ENCODE measurements around the gene INPP5A. TPM values are rescaled to one million over a fixed set of nuclear protein-coding genes. Genes with fewer than 3 reads are reported as not detected.

INPP5A gene
- total and polyA plus RNA-seq, 4 donors, result 12.4 to 39.9 (median 28.2) TPM

GRCh38 chr10:132658546-132659205 is 121.1 kb downstream of the INPP5A start:
- Histone ChIP-seq H3K36me3 (ENCODE audit: control insufficient read depth in 4 of 4, insufficient read depth in 4 of 4, low read length in 4 of 4) (peaks cover 0 to 28% (median 11%) of the 10 kb centered on the region in 4 donors), H3K4me3 (no peak overlapping the region)

GRCh38 chr10:132659206-132660091 is 121.9 kb downstream of the INPP5A start:
- 96 to 97% methylated on average over 33 to 35 of the region's 35 CpGs for WGBS, 2 donors
- H3K9me3 ChIP-seq (ENCODE audit: control insufficient read depth in 4 of 4, insufficient read depth in 3 of 4, low read length in 3 of 4), result peaks cover 0 to 5% (median 0%) of the 10 kb centered on the region in 4 donors
- DNase-seq (no peak), ATAC-seq (ENCODE audit: insufficient read depth, low FRiP score) (no peak)
- no peak overlapping the region for H3K9ac ChIP-seq (ENCODE audit: insufficient read depth in 1 of 2, low read length in 2 of 2)
- no peak overlapping the region for H3K27ac ChIP-seq (ENCODE audit: low read depth in 1 of 2, low read length in 1 of 2)
- peaks cover 0 to 28% (median 10%) of the 10 kb centered on the region in 4 donors for H3K36me3 ChIP-seq (ENCODE audit: control insufficient read depth in 4 of 4, insufficient read depth in 4 of 4, low read length in 4 of 4)
- no peak overlapping the region for H3K4me3 ChIP-seq
- H3K27me3 ChIP-seq (ENCODE audit: control insufficient read depth in 3 of 3, insufficient read depth in 3 of 3, low read length in 2 of 3), result no peaks in the 10 kb centered on the region
- no peak for TF ChIP-seq CTCF (IDR thresholded peaks at IDR 0.05; ENCODE audit: control extremely low read depth, extremely low read depth)
- H3K4me1 ChIP-seq (ENCODE audit: control insufficient read depth in 5 of 5, insufficient read depth in 5 of 5, low read length in 5 of 5), result peaks cover 0 to 4% (median 0%) of the 10 kb centered on the region in 5 donors

More at GRCh38 chr10:132658546-132659205, 121.1 kb downstream of the INPP5A start:
- no peak for TF ChIP-seq CTCF (IDR thresholded peaks at IDR 0.05; ENCODE audit: control extremely low read depth, extremely low read depth)
- DNase-seq (no peak), ATAC-seq (ENCODE audit: insufficient read depth, low FRiP score) (no peak)
- 94 to 97% methylated on average over 30 of the region's 30 CpGs for WGBS, 2 donors
- Histone ChIP-seq H3K9me3 (ENCODE audit: control insufficient read depth in 4 of 4, insufficient read depth in 3 of 4, low read length in 3 of 4) (peaks cover 0 to 3% (median 0%) of the 10 kb centered on the region in 4 donors), H3K9ac (ENCODE audit: insufficient read depth in 1 of 2, low read length in 2 of 2) (no peak overlapping the region), H3K27me3 (ENCODE audit: control insufficient read depth in 3 of 3, insufficient read depth in 3 of 3, low read length in 2 of 3) (no peaks in the 10 kb centered on the region), H3K27ac (ENCODE audit: low read depth in 1 of 2, low read length in 1 of 2) (no peak overlapping the region), H3K4me1 (ENCODE audit: control insufficient read depth in 5 of 5, insufficient read depth in 5 of 5, low read length in 5 of 5) (peaks cover 0 to 4% (median 0%) of the 10 kb centered on the region in 5 donors)

- Histone ChIP-seq H3K4me1 (ENCODE audit: control insufficient read depth in 5 of 5, insufficient read depth in 5 of 5, low read length in 5 of 5) (peaks cover 0 to 4% (median 0%) of the 10 kb centered on the region in 5 donors), H3K36me3 (ENCODE audit: control insufficient read depth in 4 of 4, insufficient read depth in 4 of 4, low read length in 4 of 4) (peaks cover 0 to 24% (median 11%) of the 10 kb centered on the region in 4 donors), H3K4me3 (no peak overlapping the region), H3K9ac (ENCODE audit: insufficient read depth in 1 of 2, low read length in 2 of 2) (no peak overlapping the region), H3K27ac (ENCODE audit: low read depth in 1 of 2, low read length in 1 of 2) (no peak overlapping the region), H3K9me3 (ENCODE audit: control insufficient read depth in 4 of 4, insufficient read depth in 3 of 4, low read length in 3 of 4) (peaks cover 0 to 5% (median 0%) of the 10 kb centered on the region in 4 donors), H3K27me3 (ENCODE audit: control insufficient read depth in 3 of 3, insufficient read depth in 3 of 3, low read length in 2 of 3) (no peaks in the 10 kb centered on the region)
- whole genome bisulfite sequencing, 2 donors, result 91 to 95% methylated on average over 3 of the region's 3 CpGs
- no peak for TF ChIP-seq CTCF (IDR thresholded peaks at IDR 0.05; ENCODE audit: control extremely low read depth, extremely low read depth)
- DNase-seq, result no peak
- no peak for ATAC-seq (ENCODE audit: insufficient read depth, low FRiP score)
Observed at GRCh38 chr10:132660385-132660784, 122.8 kb downstream of the INPP5A start.
